MCF 10A (cell line): Measurements from ENCODE around the gene NPC2. TPM values are rescaled to one million over a fixed set of nuclear protein-coding genes. Genes with fewer than 3 reads are reported as not detected.

Experiments
- BruUV-seq: library from RNA; stranded (reverse); fragments of 400-500 nt; replicated peaks from 2 replicates; lab custom pipeline; 2021; lab: Mats Ljungman, UMichigan
- CTCF ChIA-PET: fragments of 300-600 bp; sonication (Branson Sonifier 250); formaldehyde crosslinking; extraction: SDS; loops from one replicate; lab custom pipeline; 2021; ENCODE audit warnings: antibody characterized with exemption, inconsistent platforms; lab: Yijun Ruan, JAX
- POLR2A ChIA-PET: fragments of 300-600, 350-650 bp; sonication (Branson Sonifier 250); formaldehyde crosslinking; extraction: SDS; loops from one replicate; lab custom pipeline; 2020; ENCODE audit warnings: antibody characterized with exemption, inconsistent platforms; lab: Yijun Ruan, JAX
- DNase-seq: peaks from one replicate; pipeline ENCODE4 v3.0.0-alpha.2; 2018; ENCODE audit not compliant: unreplicated experiment
- H3K27ac Mint-ChIP-seq: one replicate; pipeline ENCODE4 v1.8.0; 2022; ENCODE audit warnings: mild to moderate bottlenecking, low read depth, mixed read lengths; ENCODE audit not compliant: unreplicated experiment
- H3K27me3 Mint-ChIP-seq: one replicate; pipeline ENCODE4 v1.8.0; 2022; ENCODE audit warnings: mixed read lengths; ENCODE audit not compliant: insufficient read depth, unreplicated experiment
- H3K36me3 Mint-ChIP-seq: one replicate; pipeline ENCODE4 v1.8.0; 2022; ENCODE audit warnings: mild to moderate bottlenecking, moderate library complexity, mixed read lengths; ENCODE audit not compliant: insufficient read depth, unreplicated experiment
- H3K4me1 Mint-ChIP-seq: one replicate; pipeline ENCODE4 v1.8.0; 2022; ENCODE audit warnings: mixed read lengths; ENCODE audit not compliant: insufficient read depth, unreplicated experiment
- H3K4me3 Mint-ChIP-seq: one replicate; pipeline ENCODE4 v1.8.0; 2022; ENCODE audit warnings: mild to moderate bottlenecking, moderate library complexity, mixed read lengths; ENCODE audit not compliant: unreplicated experiment
- H3K9me3 Mint-ChIP-seq: one replicate; pipeline ENCODE4 v1.8.0; 2022; ENCODE audit warnings: mixed read lengths; ENCODE audit not compliant: unreplicated experiment
- intact Hi-C: fragments of 100-400 bp; cut with micrococcal nuclease; formaldehyde crosslinking; loops from 2 replicates; pipeline ENCODE4 v1.14.1; 2022
- total RNA-seq: library from RNA; stranded (reverse); gene quantifications from 2 replicates; pipeline ENCODE4 v1.2.3, GENCODE V29; 2022
- TF ChIP-seq, protein P1 (sequence below): fragments of 200-600 bp; IDR thresholded peaks from one replicate; pipeline ENCODE4 v1.8.0; 2022; ENCODE audit warnings: antibody characterized with exemption, mild to moderate bottlenecking; ENCODE audit not compliant: unreplicated experiment

Gene NPC2
- total RNA-seq, 1 experiment from 2014 or later = 128 TPM

DNA sequence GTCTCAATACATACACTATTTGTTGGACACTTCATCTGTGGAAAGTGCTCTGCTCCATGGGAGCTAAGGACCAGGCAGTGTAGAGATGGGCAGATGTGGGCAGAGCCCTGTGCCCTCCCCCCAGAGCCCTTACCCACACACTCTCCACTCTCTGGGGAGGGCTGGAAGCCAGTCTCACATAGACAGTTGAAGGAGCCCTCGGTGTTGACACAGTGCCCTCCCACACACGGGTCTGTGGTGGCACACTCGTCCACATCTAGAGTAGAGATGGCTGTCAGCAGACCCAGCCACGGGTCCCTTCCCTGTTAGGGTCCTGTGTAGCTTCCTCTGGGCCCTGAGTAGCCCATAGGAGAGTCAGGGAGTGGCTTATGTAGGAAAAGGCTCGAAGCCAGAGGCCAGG is 14.7 kb upstream of the NPC2 start:
- ChIA-PET POLR2A (interaction anchor here (1.5 kb wide), 1 partner anchor 15 kb away, joined by 3 read pairs; the partner anchor contains the start of genes ISCA2 and NPC2), CTCF (interaction anchor here (1.2 kb wide), 1 partner anchor 9 kb away, joined by 3 read pairs; no protein-coding TSS in a partner anchor)
- Mint-ChIP-seq H3K9me3 (no peaks in the 10 kb centered on the region), H3K4me1 (peaks cover 9% of the 10 kb centered on the region), H3K27me3 (no peaks in the 10 kb centered on the region), H3K36me3 (peaks cover 19% of the 10 kb centered on the region), H3K4me3 (no peak overlapping the region), H3K27ac (no peak overlapping the region)
- TF ChIP-seq, protein P1, sequence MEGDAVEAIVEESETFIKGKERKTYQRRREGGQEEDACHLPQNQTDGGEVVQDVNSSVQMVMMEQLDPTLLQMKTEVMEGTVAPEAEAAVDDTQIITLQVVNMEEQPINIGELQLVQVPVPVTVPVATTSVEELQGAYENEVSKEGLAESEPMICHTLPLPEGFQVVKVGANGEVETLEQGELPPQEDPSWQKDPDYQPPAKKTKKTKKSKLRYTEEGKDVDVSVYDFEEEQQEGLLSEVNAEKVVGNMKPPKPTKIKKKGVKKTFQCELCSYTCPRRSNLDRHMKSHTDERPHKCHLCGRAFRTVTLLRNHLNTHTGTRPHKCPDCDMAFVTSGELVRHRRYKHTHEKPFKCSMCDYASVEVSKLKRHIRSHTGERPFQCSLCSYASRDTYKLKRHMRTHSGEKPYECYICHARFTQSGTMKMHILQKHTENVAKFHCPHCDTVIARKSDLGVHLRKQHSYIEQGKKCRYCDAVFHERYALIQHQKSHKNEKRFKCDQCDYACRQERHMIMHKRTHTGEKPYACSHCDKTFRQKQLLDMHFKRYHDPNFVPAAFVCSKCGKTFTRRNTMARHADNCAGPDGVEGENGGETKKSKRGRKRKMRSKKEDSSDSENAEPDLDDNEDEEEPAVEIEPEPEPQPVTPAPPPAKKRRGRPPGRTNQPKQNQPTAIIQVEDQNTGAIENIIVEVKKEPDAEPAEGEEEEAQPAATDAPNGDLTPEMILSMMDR = no peak
- intact Hi-C loops = no loop called here
- no peak for DNase-seq
- BruUV-seq = no TSS peak

DNA sequence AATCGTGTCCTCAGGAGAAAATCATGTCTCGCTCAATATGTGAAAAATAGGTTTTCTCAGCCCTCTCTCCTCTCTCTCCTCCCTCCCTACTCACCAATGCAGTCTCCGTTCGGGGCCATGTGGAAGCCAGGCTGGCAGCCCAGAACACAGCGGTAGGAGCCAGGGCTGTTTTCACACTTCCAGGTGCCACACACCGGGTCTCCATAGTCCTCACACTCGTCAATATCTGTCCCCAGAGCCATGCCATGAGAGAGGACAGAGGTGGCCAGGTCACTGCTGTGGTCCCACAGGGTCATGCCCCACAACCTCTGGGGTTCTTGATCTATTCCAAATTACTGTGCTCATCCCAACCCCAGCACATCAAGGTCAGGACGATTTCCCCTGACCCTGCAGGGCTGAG is 14.0 kb upstream of the NPC2 start:
- intact Hi-C loops = no loop called here
- CTCF ChIA-PET = interaction anchor here (0.5 to 1.2 kb wide), 4 partner anchors 8 to 176 kb away, joined by 3 to 5 read pairs (median 3); no protein-coding TSS in a partner anchor

DNA sequence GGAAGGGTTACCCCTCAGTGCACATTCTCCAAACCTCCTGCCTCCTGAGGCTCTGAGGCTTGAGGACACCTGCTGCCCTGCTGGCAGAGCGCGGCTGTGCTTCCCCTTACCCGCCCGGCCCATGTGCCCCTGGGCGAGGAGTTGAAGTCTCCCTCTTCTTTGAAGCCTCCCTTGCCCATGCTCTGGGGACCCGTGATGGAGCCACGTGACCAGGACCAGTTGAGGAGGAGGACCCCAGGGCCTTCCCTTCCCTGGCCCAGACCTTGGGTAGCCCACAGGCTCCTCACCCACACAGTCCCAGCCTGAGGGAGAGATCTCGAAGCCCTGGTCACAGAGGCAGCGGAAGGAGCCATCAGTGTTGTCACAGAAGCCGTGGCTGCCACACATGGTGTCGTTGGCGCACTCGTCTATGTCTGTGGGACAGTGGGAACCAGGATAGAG is 13.3 kb upstream of the NPC2 start:
- Mint-ChIP-seq H3K4me3 (no peak overlapping the region), H3K36me3 (peaks cover 20% of the 10 kb centered on the region), H3K27ac (no peak overlapping the region), H3K27me3 (no peaks in the 10 kb centered on the region), H3K4me1 (peaks cover 18% of the 10 kb centered on the region), H3K9me3 (no peaks in the 10 kb centered on the region)
- no peak for DNase-seq
- POLR2A ChIA-PET = no interaction called here
- intact Hi-C loops = no loop called here
- TF ChIP-seq, protein P1 = no peak
- BruUV-seq = no TSS peak
- CTCF ChIA-PET = interaction anchor here (0.5 to 1.0 kb wide), 2 partner anchors 19 to 177 kb away, joined by 3 to 5 read pairs; no protein-coding TSS in a partner anchor

More for the DNA sequence above, 14.0 kb upstream of the NPC2 start:
- peaks cover 17% of the 10 kb centered on the region for H3K36me3 Mint-ChIP-seq
- POLR2A ChIA-PET = interaction anchor here (1.5 kb wide), 1 partner anchor 14 kb away, joined by 3 read pairs; the partner anchor contains the start of genes ISCA2 and NPC2
- H3K27me3 Mint-ChIP-seq = no peaks in the 10 kb centered on the region
- H3K4me3 Mint-ChIP-seq = no peak overlapping the region
- peaks cover 13% of the 10 kb centered on the region for H3K4me1 Mint-ChIP-seq
- BruUV-seq = no TSS peak
- no peaks in the 10 kb centered on the region for H3K9me3 Mint-ChIP-seq
- no peak for DNase-seq
- TF ChIP-seq, protein P1 = no peak
- H3K27ac Mint-ChIP-seq = no peak overlapping the region

DNA sequence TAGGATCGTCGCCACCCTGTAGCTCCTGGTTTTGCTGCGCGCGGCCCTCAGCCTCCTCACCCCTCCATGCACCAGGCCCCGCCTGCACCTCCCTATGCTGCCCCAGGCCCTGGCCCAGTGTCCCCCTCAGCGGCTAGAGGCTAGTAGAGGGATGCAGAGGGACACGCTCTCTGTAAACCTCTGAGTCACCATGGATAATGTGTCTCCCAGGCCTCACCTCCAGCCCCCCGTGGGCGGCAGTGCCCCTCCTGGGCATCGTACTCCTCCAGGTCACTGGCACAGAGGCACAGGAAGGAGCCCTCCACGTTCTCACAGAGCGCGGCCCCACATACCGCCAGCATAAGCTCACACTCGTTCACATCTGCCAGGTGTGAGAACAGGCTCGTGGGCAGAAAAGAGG is 12.7 kb upstream of the NPC2 start:
- CTCF ChIA-PET = interaction anchor here (0.5 to 0.7 kb wide), 2 partner anchors 235 to 258 kb away, joined by 3 to 4 read pairs; no protein-coding TSS in a partner anchor

More for the DNA sequence above, 12.7 kb upstream of the NPC2 start:
- Mint-ChIP-seq H3K36me3 (peaks cover 22% of the 10 kb centered on the region), H3K27me3 (no peaks in the 10 kb centered on the region), H3K9me3 (no peaks in the 10 kb centered on the region), H3K27ac (no peak overlapping the region), H3K4me1 (peaks cover 15% of the 10 kb centered on the region), H3K4me3 (no peak overlapping the region)
- no peak for DNase-seq
- TF ChIP-seq, protein P1 = no peak
- POLR2A ChIA-PET = no interaction called here
- intact Hi-C loops = no loop called here
- BruUV-seq = no TSS peak
